Measurements from ENCODE around the gene PRKAG2. TPM values are rescaled to one million over a fixed set of nuclear protein-coding genes. Genes with fewer than 3 reads are reported as not detected.

Gene PRKAG2
- total and polyA plus RNA-seq, 8 donors, result 19.9 to 302 (median 60.9) TPM

DNA sequence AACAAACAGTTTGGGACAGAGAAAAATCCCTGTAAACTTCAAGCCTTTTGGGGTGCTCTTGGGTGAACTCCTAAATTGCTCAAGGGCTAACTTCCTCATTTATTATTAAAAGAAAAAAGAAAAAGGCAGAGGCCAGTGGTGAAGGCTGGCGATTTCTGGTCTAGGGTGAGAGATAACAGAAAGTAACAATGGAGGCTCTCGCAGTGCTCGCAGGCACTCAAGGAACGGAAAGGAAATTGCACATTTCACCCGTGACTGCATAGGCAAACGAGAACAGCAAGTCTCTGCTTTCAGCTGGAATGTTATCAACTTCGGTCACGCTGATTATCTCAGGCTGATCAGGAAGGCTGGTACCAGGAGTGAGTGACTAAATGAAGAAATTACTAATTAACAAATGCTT, 70.7 kb downstream of the PRKAG2 start:
- no peak overlapping the region for H3K4me3 ChIP-seq
- no peaks in the 10 kb centered on the region for H3K27me3 ChIP-seq
- no peaks in the 10 kb centered on the region for H3K9me3 ChIP-seq
- peaks cover 32 to 84% (median 58%) of the 10 kb centered on the region in 4 donors for H3K4me1 ChIP-seq
- peak in 2 of 3 donors; percentile 82 to 94 for TF ChIP-seq POLR2AphosphoS5 (IDR thresholded peaks at IDR 0.05)
- TF ChIP-seq, protein P1, sequence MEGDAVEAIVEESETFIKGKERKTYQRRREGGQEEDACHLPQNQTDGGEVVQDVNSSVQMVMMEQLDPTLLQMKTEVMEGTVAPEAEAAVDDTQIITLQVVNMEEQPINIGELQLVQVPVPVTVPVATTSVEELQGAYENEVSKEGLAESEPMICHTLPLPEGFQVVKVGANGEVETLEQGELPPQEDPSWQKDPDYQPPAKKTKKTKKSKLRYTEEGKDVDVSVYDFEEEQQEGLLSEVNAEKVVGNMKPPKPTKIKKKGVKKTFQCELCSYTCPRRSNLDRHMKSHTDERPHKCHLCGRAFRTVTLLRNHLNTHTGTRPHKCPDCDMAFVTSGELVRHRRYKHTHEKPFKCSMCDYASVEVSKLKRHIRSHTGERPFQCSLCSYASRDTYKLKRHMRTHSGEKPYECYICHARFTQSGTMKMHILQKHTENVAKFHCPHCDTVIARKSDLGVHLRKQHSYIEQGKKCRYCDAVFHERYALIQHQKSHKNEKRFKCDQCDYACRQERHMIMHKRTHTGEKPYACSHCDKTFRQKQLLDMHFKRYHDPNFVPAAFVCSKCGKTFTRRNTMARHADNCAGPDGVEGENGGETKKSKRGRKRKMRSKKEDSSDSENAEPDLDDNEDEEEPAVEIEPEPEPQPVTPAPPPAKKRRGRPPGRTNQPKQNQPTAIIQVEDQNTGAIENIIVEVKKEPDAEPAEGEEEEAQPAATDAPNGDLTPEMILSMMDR (IDR thresholded peaks at IDR 0.05), result no peak
- H3K36me3 ChIP-seq, result peaks cover 0 to 3% (median 0%) of the 10 kb centered on the region in 4 donors
- peak; percentile 76 to 78 for DNase-seq
- H3K27ac ChIP-seq, result peak overlapping the region; percentile 25 to 86 (median 78)
- intact Hi-C loops (cut with DNase I; ENCODE audit: low total_unique reads), result no loop called here
- WGBS, 5 donors, result 26 to 44% (median 32%) methylated on average over 8 of the region's 8 CpGs

DNA sequence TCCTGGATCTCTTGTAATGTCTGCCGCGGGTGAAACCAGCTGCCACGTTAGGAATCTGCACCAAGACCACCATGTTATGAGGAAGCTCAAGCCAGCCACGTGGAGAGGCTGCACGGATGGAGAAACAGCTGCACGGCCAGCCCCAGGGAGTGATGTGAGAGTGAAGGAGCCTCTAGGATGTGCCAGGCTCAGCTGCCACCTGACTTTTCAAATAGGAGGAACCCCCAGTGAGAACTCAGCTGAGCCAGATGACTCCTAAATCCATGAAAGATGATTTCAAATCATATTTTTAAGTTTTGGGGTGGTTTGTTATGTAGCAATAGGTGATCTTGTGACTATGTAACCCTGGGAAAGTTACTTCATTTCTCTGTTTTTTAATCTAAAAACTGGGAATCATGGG, 71.7 kb downstream of the PRKAG2 start:
- Histone ChIP-seq H3K36me3 (peaks cover 0 to 3% (median 0%) of the 10 kb centered on the region in 4 donors), H3K4me1 (peaks cover 29 to 74% (median 49%) of the 10 kb centered on the region in 4 donors), H3K9me3 (no peaks in the 10 kb centered on the region), H3K27ac (peak overlapping the region in 3 of 5 donors; percentile 78 to 86 (median 79)), H3K27me3 (no peaks in the 10 kb centered on the region), H3K4me3 (no peak overlapping the region)
- intact Hi-C loops (cut with DNase I; ENCODE audit: low total_unique reads), result no loop called here
- TF ChIP-seq POLR2AphosphoS5 (IDR thresholded peaks at IDR 0.05), result no peak
- TF ChIP-seq, protein P1 (IDR thresholded peaks at IDR 0.05), result no peak
- no peak for TF ChIP-seq POLR2A (IDR thresholded peaks at IDR 0.05)
- no peak for TF ChIP-seq EP300 (IDR thresholded peaks at IDR 0.05)
- DNase-seq, result no peak
- WGBS, 5 donors, result 79 to 94% (median 85%) methylated on average over 6 of the region's 6 CpGs

DNA sequence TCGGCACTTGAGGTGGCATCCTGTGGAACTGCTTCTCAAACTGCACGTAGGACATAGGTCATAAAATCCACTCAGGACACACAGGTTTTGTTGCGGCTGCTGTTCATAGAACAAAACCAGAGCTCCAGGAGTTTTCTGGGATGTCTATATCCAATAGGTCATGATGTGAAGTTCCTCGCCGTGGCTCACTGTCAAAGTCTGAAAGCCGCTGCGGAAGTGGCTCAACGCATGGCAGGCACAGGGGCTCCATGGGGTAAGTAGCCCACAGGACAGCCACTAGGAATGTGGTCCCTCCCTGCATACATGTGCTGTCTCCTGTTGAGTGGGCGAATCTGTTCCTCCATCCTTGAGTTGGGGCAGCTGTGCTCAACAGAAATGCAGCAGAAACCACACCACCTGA, 72.2 kb downstream of the PRKAG2 start:
- H3K27ac ChIP-seq, result peak overlapping the region in 2 of 5 donors; percentile 15 to 42
- no peak for DNase-seq
- H3K27me3 ChIP-seq, result no peaks in the 10 kb centered on the region
- intact Hi-C loops (cut with DNase I; ENCODE audit: low total_unique reads), result no loop called here
- H3K4me1 ChIP-seq, result peaks cover 25 to 70% (median 46%) of the 10 kb centered on the region in 4 donors
- H3K36me3 ChIP-seq, result peaks cover 0 to 3% (median 0%) of the 10 kb centered on the region in 4 donors
- H3K9me3 ChIP-seq, result no peaks in the 10 kb centered on the region
- no peak for TF ChIP-seq POLR2AphosphoS5 (IDR thresholded peaks at IDR 0.05)
- TF ChIP-seq POLR2A (IDR thresholded peaks at IDR 0.05), result no peak
- TF ChIP-seq, protein P1 (IDR thresholded peaks at IDR 0.05), result no peak
- TF ChIP-seq EP300 (IDR thresholded peaks at IDR 0.05), result no peak
- WGBS, 5 donors, result 96 to 100% (median 96%) methylated on average over 9 of the region's 9 CpGs
- H3K4me3 ChIP-seq, result no peak overlapping the region

DNA sequence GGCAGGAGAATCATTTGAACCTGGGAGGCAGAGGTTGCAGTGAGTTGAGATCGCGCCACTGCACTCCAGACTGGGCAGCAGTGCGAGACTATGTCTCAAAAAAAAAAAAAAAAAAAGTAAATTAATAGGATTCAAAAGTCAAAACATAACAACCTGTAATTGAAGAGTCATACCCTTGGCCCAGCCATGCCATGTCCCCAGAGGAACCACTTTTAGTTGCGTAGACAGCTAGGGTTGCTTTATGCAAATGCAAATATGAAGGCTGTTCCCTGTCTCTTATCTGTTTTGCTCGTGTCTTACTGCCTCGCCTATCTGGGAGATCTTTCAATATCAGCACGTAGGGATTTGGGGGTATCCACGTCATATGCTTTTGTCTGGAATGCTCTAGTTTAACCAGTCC, 73.1 kb downstream of the PRKAG2 start:
- Histone ChIP-seq H3K4me3 (no peak overlapping the region), H3K27me3 (no peaks in the 10 kb centered on the region), H3K27ac (peak overlapping the region in 1 of 5 donors; percentile 15), H3K4me1 (peaks cover 25 to 60% (median 41%) of the 10 kb centered on the region in 4 donors), H3K36me3 (peaks cover 0 to 3% (median 0%) of the 10 kb centered on the region in 4 donors), H3K9me3 (no peaks in the 10 kb centered on the region)
- DNase-seq, result no peak
- TF ChIP-seq, protein P1 (IDR thresholded peaks at IDR 0.05), result no peak
- 68 to 76% (median 73%) methylated on average over 8 of the region's 8 CpGs for WGBS, 5 donors
- intact Hi-C loops (cut with DNase I; ENCODE audit: low total_unique reads), result no loop called here
